Measurements from ENCODE around the gene SLC2A1. TPM values are rescaled to one million over a fixed set of nuclear protein-coding genes. Genes with fewer than 3 reads are reported as not detected.

The SLC2A1 gene
- 192 and 248 TPM in 2 replicates for total RNA-seq (2014; rRNA removed; shearing (Covaris generic))

DNA sequence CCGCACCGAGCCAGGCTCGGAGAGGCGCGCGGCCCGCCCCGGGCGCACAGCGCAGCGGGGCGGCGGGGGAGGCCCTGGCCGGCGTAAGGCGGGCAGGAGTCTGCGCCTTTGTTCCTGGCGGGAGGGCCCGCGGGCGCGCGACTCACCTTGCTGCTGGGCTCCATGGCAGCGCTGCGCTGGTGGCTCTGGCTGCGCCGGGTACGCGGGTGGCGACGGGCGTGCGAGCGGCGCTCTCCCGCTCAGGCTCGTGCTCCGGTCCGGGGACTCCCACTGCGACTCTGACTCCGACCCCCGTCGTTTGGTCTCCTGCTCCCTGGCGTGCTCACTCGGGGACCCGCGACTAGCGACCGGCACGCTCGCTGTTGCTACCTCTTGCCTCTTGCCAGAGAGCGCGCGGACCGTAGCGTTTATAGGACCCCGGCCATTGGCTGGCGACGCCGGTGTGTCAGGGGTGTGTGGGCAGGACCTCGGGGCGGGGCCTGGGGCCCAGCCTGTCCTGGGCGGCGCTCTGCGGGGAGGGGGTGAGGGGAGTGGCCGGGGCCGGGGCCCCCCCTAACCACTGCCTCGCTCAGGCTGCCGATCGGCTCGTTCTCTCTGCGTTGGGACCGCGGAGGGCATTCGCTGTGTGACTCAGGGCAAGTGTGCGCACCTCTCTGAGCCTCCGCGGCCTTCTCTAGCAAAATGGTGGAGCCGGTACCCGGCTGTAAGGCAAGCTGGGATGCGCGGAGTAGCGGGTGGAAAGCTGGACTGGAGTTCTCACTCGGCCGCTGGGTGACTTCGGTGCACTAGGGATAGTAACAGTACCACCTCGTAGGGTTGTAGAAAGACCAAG lies at the start of gene SLC2A1:
TSS of gene SLC2A1 (minus strand) at position 381 of the 832 bp plus-strand sequence. CDS start at position 164, 217 bp downstream.
- DNase-seq (ENCODE audit: low read depth) = peak; percentile 94

DNA sequence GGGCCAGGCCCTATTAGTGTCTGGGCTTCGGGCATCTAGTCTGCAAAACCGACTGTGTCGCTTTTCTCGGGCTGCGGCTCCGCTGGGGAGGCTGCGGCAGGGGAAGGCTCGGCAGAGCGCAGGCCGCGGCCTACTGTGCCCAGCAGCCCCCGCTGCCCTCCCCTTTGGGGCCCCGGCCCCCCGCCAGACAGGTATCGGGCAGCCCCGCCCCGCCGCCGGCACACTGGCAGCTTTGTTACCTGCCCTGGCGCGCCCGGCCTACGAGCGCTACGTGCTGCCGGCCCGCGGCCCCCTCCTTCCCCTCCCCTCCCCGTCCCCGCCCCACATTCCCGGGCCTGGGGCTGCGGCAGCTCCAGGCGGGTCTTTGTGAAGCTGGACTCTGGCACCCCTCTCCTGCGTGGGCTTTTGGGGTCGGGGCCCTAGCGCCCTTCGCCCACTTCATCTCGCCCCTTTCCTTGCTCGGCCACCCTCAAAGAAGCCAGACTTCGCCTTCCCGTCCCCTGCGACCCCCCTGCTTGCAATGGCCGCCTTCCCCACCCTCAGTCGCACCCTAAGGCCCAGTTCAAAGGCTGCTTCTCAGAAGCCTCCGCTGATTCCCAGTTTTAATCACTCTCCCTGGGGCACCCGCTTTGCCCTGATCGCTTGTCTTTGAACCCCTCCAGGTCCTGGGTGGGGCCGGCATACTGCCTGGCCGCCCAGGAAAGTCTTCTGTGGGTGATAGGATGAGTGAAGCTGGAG lies 48.9 kb upstream of the SLC2A1 start:
- DNase-seq (ENCODE audit: low read depth) = no peak

GRCh38 chr1:43005460-43006361 lies 47.0 kb upstream of the SLC2A1 start:
- DNase-seq (ENCODE audit: low read depth) = no peak

DNA sequence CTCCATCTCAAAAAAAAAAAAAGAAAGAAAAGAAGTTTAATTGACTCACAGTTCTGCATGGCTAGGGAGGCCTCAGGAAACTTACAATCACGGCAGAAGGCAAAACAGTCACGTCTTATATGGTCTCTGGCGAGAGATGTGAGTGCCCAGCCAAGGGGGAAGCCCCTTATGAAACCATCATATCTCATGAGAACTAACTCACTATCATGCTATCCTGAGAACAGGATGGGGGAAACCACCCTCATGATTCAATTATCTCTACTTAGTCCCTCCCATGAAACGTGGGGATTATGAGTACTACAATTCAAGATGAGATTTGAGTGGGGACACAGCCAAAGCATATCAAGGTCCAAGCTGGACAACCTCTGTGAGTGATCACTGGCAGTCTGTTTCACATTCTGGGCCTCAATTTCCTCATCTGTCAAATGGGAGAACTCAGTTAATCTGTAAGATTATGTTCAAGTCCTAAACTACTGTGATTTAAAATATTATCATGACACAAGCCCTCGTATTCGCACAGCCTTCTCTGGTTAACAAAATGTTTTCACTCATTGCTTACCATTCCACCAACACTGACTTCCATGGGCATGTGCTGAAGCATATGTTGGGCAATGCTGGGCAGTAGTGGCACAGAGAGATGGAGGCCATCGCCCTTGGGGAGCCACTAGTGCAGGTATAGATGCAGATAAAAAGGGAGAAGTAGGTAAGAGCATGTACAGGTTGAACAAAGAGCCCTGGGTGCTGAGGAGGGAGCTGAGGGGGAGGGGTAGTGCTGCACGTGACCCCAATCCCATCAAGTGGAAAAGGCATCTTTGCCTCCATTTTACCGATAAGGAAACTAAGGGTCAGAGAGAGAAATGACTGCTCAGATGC lies 46.2 kb upstream of the SLC2A1 start:
- no peak for DNase-seq (ENCODE audit: low read depth)

DNA sequence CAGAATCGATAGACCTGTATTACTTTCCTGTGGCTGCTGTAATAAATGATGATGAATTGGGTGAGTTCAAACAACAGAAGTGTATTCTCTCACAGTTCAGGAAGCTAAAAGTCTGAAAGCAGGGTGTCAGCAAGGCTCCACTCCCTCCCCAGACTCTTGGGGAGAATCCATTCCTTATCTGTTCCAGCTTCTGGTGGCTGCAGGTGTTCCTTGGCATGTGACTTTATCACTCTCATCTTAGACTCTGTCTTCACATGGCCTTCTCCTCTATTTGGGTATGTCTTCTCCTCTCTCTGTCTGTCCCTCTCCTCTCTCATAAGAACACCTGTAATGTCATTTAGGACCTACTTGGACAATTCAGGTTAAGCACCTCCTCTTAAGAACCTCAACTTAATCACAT lies 44.1 kb upstream of the SLC2A1 start:
- DNase-seq (ENCODE audit: low read depth) = no peak

- no peak for DNase-seq (ENCODE audit: low read depth)
Observed at GRCh38 chr1:43002116-43002515, 43.4 kb upstream of the SLC2A1 start.

- DNase-seq (ENCODE audit: low read depth) = no peak
Observed at GRCh38 chr1:43001434-43001833, 42.8 kb upstream of the SLC2A1 start.

DNA sequence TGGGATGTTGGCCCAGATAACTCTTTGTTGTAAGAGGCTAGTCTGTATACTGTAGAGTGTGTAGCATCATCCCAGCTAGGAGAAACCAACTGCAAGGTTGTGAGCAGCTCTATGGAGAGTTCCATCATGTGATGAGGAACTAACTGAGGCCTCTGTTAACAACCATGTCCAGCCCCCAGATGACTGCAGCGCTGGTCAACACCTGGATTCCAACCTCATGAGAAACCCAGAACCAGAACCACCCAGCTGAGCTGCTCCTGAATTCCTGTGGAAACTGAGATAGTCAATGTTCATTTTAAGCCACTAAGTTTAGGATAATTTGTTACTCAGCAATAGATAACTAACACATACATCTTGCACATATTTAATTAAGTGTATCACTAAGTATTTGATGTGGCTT lies 41.6 kb upstream of the SLC2A1 start:
- no peak for DNase-seq (ENCODE audit: low read depth)

DNA sequence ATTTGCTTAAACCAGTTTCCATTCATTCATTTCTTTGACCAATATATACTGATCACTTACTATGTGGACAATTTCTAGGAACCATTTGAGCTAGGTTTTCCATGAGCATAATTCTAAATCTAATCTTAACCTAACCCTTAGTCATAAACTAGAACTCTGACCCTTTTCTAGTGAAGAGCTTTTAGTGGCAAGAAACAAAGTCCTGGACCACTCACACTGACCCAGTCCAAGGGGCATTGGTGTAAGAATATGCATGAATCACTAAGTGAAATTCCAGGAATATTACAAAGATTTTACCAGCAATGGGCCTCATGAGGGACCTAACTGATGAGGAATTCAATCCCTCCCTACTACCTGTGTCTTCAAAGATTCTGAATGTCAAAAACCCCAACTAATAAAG lies 40.6 kb upstream of the SLC2A1 start:
- DNase-seq (ENCODE audit: low read depth) = no peak

DNA sequence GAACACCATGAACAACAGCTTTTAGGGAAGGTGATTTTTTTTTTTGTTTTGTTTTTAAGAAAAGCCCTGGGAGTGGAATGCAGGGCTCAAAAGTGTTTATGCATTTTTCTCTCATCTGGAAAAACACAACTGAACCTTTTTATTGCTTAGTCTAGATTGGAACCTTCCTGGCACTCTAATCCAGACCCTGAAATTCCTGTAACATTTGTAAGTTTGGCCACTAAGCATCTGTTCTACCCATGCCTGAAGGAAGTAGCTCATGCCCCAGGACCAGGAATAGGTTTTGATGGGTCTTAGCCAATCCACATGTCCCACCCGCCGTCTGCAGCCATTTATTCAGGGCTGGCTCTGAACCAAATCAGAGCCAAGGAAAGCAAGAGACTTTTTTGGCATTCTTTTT lies 39.7 kb upstream of the SLC2A1 start:
- DNase-seq (ENCODE audit: low read depth) = peak; percentile 22

- no peak for DNase-seq (ENCODE audit: low read depth)
Observed at GRCh38 chr1:42996384-42996970, 37.8 kb upstream of the SLC2A1 start.

GRCh38 chr1:42993502-42994136 lies 35.0 kb upstream of the SLC2A1 start:
- DNase-seq (ENCODE audit: low read depth) = no peak

DNA sequence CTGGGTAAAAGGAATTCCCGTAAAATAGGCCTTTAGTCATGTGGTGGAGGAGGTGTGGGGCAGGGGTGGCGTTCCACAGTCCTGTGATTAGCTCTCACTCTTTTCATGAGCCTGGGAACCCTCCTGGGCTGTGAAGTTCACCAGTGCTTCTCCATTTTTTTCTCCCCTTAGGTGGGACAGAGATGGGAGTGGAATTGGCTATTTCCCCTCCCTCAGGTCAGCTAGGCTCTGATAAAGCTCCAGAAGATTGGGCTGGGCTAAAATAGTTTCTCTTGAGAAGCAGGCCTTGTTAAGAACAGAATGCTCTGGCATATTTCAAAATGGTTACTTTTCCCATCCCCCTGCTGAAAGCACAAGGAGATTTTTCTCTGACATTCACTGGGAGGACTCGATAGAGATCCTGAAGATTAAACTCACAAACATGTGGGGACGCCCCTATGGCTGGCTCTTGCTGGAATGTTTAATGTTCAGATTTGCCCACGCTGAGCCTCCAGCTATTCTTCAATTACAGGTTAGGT lies 33.4 kb upstream of the SLC2A1 start:
- DNase-seq (ENCODE audit: low read depth) = no peak

DNA sequence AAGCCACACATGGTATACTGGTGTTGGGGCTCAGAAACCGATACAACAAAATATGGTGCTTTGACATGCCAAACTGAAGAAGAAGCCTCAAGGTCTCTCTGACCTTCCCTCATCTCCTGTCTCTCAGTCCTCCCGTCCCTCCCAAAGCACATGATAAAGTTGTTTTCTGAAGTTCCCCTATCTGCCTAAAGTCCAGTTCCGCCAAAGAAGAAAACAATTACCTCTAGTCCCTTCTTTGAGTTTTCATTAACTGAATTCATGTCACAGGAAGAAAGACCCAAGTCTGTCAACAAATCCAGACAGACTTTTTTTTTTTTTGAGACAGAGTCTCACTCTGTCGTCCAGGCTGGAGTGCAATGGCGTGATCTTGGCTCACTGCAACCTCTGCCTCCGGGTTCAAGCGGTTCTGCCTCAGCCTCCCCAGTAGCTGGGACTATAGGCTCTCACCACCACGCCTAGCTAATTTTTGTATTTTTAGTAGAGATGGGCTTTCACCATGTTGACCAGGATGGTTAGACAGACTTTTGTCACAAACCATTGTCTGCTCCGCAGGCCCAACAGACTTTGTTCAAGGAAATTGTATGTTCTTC lies 32.2 kb upstream of the SLC2A1 start:
- DNase-seq (ENCODE audit: low read depth) = no peak

DNA sequence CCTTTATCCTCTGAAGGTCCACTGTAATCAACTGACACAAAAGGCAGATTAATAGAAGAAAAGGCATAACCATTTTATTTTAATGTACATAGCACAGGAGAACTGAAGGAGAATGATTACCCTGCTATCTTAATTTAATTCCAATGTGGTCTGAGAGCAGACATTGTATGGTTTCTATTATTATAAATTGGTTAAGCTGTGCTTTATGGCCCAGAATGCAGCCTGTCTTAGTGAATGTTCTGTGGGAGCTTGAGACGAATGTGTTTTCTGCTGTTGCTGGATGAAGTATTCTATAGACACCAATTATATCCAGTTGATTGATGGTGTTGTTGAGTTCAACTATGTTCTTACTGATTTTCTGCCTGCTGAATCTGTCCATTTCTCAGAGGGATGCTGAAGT lies 25.0 kb upstream of the SLC2A1 start:
- no peak for DNase-seq (ENCODE audit: low read depth)

GRCh38 chr1:42983253-42983652 lies 24.6 kb upstream of the SLC2A1 start:
- DNase-seq (ENCODE audit: low read depth) = no peak

DNA sequence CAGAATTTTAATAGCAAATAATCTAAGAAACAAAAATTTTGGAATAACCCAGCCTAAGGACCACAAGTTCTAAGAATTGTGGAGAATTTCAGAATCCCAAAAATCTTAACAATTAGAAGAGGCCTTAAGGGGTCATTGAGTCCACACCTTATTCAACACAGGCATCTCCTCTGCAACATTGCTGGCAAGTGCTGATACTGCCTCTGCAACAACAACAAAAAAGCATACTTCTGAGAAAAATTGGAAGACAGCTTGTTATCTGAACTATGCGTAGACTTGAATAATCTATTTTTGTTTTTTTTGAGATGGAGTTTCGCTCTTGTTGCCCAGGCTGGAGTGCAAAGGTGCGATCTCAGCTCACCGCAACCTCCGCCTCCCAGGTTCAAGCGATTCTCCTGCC lies 24.0 kb upstream of the SLC2A1 start:
- DNase-seq (ENCODE audit: low read depth) = no peak

- peak; percentile 16 for DNase-seq (ENCODE audit: low read depth)
Observed at GRCh38 chr1:42981871-42982270, 23.2 kb upstream of the SLC2A1 start.

DNA sequence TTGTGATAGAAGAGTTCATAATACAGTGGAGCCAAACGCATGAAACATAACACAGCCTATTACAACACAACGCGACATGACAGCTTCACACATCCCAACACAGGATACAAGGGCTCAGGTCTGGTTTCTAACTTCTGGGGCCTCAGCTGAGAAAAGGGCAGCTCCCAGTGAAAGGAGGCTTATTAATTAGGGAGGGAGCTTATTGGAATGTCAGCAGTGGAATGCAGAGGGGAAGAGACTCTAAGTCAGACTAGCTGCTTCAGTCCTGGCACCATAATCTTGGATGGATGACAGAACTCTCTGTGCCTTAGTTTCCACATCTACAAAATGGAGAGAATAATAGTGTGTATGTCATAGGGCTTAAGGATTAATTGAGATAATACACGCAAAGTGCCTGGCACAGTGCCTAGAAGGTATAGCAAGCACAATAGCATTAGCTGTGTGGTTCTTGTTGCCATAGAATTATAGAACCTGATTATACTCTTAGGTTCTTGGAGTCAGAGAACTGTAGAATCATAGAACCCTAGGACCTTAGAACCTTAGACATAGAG lies 22.7 kb upstream of the SLC2A1 start:
- no peak for DNase-seq (ENCODE audit: low read depth)
